Measurements from ENCODE around the gene LCP2. TPM values are rescaled to one million over a fixed set of nuclear protein-coding genes. Genes with fewer than 3 reads are reported as not detected.

Gene LCP2
- total RNA-seq, 2 experiments from 2014 or later: 239 to 244 TPM

DNA sequence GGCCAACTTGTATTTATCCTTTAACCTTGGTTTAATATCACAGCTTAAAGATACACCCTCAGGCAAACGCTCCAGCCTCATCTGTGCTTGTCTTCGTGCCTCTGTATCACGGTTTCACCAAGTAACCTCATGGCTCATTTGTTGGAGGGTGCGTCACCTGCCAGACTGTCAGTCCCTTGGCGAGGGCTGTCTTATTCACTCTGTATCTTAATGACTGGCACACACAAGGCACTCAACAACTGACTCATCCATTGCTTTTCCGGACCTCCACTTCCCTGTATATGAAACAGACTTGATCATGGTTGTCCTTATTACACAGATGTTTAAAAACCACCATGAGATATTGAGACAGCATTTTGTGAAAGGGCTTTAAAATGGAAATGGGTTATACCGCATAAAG, 28.0 kb downstream of the LCP2 start:
- ChIA-PET CTCF (interaction anchor here (1.1 to 19.5 kb wide), 7 partner anchors 8 to 69 kb away, joined by 3 to 336 read pairs (median 7); partner anchors contain the start of gene LCP2), POLR2A (interaction anchor here (0.7 to 2.1 kb wide), 3 partner anchors 24 to 64 kb away, joined by 3 to 18 read pairs (median 9); no protein-coding TSS in a partner anchor)

DNA sequence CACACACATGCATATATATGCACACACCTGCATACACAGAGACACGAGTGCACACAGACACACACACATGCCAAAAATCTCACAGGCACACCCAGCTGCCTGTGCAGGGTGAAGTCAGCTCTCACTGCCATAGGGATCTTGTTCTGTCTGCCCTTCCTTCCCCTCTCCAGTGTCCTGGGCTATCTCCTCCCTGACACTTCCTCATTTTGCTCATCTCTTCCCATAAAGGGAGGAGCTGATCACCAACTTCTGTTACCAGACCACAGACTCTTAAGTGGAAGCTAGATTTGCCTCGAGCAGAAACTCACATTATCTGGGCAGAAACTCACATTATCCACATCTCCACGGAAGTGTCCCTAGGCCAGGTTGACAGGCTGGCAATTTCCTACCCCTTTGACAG, 28.7 kb downstream of the LCP2 start:
- ChIA-PET CTCF (interaction anchor here (0.6 to 19.5 kb wide), 9 partner anchors 9 to 74 kb away, joined by 3 to 336 read pairs (median 5); partner anchors contain the start of gene LCP2), POLR2A (interaction anchor here (1.2 to 2.1 kb wide), 3 partner anchors 9 to 65 kb away, joined by 7 to 18 read pairs (median 9); no protein-coding TSS in a partner anchor)

DNA sequence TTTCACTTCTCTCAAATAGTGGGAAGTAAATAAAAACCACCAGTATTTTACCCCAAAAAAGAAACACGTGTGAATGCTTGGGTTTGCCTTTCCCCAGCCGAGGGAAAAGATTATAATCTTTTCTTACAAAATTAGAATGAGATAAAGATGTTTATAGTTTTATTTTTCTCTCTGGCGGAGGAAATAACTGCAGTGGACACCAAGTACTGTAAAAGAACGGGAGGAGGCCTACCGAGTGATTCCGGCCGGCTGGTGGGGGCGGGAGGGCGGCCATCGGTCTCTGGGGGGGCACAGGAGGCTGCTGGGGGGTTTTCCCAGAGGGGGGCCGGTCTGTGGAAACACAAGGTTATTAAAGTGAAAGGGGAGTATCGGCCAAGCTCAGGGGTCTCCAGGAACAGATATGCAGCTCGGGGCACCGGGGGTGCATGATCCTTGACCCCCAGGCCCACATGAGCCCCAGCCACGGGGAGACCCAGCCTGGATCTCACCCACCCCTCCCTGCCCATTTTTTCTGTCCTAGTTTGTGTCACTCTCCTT, 29.4 kb downstream of the LCP2 start:
- CTCF ChIA-PET: interaction anchor here (0.6 to 19.5 kb wide), 12 partner anchors 9 to 77 kb away, joined by 3 to 336 read pairs (median 6); partner anchors contain the start of gene LCP2
- POLR2A ChIA-PET: interaction anchor here (0.7 to 2.1 kb wide), 6 partner anchors 10 to 70 kb away, joined by 3 to 18 read pairs (median 8); no protein-coding TSS in a partner anchor

DNA sequence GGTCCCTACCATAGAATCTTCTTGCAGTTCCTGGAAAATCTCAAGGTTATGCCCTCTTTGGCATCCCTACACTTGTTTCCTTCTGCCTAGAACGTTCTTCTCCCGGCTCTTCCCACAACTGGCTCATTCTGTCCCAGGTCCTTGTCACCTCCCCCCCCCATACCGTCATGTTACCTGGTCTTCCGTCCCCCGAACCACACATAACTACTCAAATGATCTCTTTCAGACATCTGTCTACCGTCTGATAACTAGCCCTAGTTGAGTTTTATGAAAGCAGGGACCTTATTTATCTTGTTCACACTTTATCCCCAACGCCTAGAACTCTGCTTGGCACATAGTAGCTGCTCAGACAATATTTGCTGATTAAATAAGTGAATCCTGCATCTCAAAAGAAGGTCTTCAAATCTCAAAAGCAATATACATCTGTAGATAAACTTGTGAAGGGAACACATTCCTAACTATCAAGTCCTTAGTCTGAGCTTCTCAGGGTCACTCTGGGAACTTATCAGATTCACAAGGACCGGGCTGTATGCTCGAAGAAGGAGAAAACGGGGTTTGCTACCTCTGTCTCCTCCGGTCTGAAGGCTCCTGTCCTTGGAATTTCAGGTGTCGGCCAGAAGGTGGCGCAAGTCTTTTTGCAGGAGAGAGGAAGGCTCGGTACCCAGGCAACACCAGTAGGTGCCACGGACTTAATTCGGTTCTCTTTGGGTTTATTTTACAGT, 30.0 kb downstream of the LCP2 start:
- CTCF ChIA-PET: interaction anchor here (0.7 to 19.5 kb wide), 16 partner anchors 9 to 154 kb away, joined by 3 to 336 read pairs (median 4); partner anchors contain the start of gene LCP2
- POLR2A ChIA-PET: interaction anchor here (0.7 to 2.4 kb wide), 7 partner anchors 11 to 71 kb away, joined by 3 to 18 read pairs (median 12); partner anchors contain the start of gene LCP2

DNA sequence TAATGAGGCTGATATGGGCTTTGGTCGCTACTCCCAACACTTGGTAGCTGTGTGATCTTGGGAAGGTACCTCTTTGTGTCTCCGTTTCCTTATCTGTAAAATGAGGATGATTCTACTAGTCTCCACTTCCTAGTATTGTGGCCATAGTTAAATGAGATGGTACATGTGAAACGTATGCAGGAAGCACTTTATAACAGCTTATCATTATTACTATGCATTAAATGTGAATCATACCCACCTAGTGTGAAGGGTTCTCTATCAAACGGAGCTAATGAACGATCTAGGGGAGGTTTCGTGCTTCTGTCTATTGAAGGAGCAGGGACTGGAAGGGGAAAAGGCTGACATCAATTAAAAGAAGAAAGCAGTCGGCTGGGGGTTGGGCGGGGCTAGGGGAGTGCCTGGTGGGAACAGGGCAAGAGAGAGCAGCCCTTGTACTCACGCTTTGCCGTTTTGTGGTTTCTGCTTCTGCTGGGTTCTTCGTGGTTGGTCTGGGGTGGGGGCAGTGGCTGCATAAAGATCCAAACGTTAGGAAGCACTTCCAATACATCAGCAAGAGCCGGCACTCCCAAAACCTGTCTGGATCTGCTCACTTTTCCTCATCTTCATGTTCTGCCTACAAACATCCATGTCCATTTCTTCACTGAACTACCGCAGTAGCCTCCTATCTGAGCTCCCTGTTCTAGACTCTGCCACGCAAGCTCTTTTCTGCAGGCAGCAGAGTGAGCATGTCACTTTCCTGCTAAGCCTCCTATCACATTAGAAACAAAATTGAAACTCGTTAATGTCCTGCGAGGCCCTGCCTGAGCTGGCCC, 30.8 kb downstream of the LCP2 start:
- POLR2A ChIA-PET: interaction anchor here (0.6 to 2.4 kb wide), 7 partner anchors 12 to 1847 kb away, joined by 3 to 15 read pairs (median 8); partner anchors contain the start of gene LCP2

DNA sequence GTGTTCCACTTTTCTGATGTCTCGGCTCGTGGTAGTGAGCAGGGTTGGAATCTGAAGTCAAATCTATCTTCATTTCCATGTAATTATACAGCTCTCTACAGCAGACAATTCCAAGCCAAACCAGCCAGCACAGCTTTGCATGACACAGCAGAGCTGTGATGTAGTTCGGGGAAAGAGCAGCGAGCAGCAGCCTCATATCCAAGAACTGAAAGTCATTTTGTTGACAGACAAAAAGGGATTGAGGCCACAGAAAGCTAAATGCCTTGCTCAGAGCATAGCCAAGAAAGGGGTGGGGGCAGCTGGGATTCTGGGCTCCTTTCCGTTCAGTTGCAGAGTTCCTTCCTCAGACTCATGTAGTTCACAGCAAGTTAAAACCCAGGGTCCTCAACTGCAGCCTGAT, 32.1 kb downstream of the LCP2 start:
- ChIA-PET POLR2A (interaction anchor here (1.1 to 2.4 kb wide), 4 partner anchors 9 to 69 kb away, joined by 3 to 15 read pairs (median 10); partner anchors contain the start of gene LCP2), CTCF (interaction anchor here (1.1 to 19.5 kb wide), 6 partner anchors 9 to 73 kb away, joined by 4 to 336 read pairs (median 21); partner anchors contain the start of gene LCP2)

More for the DNA sequence above, 30.8 kb downstream of the LCP2 start:
- CTCF ChIA-PET: interaction anchor here (0.7 to 19.5 kb wide), 14 partner anchors 8 to 155 kb away, joined by 3 to 336 read pairs (median 4); partner anchors contain the start of gene LCP2

DNA sequence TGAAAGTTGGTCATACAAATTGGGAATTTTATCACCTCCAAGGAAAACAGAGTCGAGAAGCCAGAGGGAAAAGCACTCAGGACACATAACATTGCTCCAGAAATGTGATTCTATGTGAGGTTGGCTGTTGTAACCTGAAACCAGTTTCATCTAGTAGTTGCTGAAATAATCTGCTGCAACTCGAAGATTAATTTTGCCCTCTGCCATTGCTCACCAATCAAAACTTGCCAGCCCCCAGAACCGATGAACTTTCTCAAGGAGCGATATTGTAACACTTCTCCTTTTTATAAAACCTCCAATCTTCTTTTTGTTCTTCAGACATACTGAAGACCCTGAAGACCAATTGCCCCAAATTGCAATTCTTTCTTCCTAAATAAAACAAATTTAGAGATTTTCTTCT, 33.7 kb downstream of the LCP2 start:
- ChIA-PET POLR2A (no interaction called here), CTCF (interaction anchor here (19.5 kb wide), 1 partner anchor 34 kb away, joined by 336 read pairs; the partner anchor contains the start of gene LCP2)

DNA sequence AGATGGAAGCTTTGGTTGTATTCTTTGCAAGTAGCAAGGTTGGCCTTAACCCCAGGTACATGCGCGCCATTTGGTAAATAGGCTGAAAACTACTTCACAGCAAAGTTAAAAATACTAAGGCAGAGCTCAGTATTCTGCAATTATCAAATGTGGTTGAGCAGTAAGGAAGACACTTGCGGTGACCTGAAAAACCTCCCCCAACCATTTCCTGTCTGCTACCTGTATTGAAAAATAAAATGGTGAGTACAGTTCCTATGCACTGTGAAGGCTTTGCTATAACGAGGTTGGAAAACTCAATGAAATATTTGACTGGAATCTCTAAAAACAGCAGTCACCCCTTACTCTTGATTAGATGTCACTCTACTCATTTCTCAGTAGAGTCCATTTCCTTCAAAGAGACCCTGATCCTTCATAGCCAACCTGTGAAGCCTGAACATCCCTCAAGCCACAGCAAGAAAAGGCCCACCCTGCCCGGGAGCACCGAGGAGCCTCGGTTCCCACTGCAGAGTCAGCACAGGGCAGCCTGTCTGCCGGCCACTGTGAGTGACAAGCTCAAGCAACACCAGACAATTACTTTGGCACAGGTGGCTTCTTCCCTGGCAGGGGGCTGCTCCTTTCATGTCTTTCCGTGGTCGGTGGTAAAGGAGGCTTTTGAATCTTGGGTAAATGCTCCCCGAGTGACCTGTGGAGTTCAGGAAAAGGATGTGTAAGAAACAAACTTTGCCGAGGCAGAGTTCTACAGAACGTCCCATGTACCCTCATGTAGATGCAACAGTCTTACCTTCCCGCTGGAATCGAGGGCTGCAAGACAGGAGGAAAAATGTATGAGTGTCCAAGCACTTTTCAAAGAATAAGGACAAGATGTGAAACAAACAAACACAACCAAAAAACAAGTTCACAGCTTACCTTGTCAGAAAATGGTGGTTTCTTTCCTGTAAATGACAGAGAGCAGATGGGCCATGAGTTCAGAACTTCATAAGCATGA, 35.2 kb downstream of the LCP2 start:
- CTCF ChIA-PET: interaction anchor here (2.2 kb wide), 1 partner anchor 76 kb away, joined by 6 read pairs; no protein-coding TSS in a partner anchor
- POLR2A ChIA-PET: interaction anchor here (1.2 kb wide), 1 partner anchor 69 kb away, joined by 6 read pairs; no protein-coding TSS in a partner anchor

DNA sequence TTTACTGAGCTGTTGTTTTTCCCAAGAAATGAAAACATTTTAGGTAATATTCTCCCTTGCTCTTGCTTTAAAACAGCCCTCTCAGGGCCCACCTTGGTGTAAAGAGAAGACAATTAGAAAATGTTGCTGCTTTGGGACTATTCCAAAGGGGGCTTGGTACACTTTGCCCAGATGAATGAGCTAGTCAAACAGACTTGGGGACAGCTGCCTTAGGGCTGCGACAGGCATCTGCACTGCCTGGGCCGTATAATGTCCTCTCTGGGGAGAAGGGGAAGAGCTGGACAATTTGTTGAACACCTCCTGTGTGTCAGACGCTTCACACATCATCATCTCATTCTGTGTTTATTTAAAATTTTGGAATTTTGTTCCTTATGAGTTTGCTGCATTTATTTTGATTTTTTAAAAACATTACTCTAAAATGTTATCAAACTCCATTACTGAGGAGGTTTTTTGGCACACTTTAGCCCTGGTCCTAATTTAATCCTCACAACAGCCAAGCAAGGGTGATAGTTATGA, 36.0 kb downstream of the LCP2 start:
- ChIA-PET POLR2A (interaction anchor here (1.2 kb wide), 1 partner anchor 70 kb away, joined by 6 read pairs; no protein-coding TSS in a partner anchor), CTCF (interaction anchor here (0.6 to 2.2 kb wide), 2 partner anchors 29 to 77 kb away, joined by 4 to 6 read pairs; no protein-coding TSS in a partner anchor)

DNA sequence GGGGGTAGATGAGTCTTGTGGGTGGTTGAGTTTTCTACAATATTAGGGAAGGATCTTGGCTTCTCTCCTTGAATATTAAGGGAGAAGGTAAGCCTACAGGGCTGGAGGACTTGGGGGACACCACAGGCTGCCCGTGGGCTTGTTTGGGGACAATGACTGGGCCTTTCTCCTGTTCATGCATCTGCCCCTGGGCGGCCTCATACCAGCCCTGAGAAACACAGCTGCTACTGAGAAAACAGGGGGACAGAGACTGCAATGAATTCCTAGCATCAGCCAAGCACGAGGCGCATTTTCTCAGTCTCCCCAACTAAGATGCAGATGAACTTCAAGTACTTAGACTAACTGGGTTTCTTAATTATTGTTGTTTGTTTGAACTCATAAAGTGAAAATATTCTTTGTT, 40.2 kb downstream of the LCP2 start:
- ChIA-PET POLR2A (no interaction called here), CTCF (interaction anchor here (1.2 kb wide), 1 partner anchor 32 kb away, joined by 3 read pairs; no protein-coding TSS in a partner anchor)

DNA sequence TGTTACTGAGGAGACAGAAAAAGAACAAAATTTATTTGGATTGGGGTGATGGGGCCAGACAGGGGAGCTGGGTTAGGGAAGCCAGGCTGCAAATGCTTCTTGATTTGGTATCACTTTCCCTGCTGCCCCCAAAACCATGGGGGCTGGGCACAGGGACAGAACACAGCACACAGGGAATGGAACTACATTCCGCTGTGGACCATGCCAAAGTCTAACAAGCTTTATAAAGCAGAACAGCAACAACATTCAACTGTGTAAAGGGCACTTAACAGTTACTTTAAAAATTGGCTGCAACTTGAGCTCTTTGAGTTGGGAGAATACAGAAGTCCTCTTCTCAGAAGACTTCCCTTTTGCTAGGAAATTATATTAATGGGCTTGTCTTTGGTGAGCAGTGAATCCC, 41.0 kb downstream of the LCP2 start:
- ChIA-PET CTCF (interaction anchor here (1.2 kb wide), 1 partner anchor 11 kb away, joined by 4 read pairs; no protein-coding TSS in a partner anchor), POLR2A (no interaction called here)

DNA sequence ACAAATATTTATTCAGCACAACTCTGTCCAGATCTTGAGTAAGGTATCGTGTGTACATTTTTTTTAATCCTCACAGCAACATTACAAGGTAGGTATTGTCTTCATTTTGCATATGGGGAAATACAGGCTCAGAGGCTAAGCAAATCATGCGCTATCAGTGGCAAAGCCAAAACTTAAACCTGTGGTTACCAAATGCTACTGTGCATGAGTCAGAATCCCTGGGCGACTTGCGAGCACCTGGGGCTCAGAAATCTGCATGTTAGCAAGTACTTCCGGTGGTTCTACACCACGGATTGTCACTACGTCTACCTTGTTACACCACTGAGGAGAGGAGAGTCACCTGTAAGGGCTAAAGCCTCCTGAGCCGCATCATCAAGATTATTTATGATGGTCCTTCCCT, 43.5 kb downstream of the LCP2 start:
- CTCF ChIA-PET: no interaction called here
- POLR2A ChIA-PET: no interaction called here

DNA sequence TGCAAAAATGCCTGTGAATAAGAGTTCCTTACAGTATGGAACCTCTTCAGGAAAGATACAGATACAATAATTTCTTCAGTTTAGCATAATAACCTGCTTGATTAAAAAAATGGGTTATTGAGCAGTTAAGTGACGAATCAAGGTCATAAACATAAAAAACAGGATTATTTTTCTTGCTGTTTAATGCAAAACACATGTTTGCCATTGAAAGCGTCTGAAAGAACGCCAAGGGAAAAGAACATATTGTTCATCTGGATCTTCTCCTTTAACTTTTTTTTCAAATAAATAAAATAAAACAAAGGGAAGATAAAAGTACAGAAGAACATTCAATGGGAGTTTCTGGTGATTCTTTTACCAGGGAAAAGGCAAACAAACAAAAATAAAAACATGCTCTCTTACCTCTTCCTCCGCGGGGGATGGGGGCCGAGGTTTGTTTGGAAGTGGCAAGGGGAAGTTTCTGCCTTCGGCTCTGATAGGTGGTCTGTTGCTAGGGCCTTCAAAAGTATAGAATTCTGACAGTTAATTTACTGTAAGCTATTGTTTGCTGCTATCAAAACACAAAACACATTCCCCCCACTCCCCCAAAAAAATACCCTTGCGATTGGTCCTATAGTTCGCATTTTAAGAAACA, 44.7 kb downstream of the LCP2 start:
- ChIA-PET CTCF (interaction anchor here (0.5 to 1.5 kb wide), 4 partner anchors 14 to 109 kb away, joined by 3 read pairs; no protein-coding TSS in a partner anchor), POLR2A (no interaction called here)

DNA sequence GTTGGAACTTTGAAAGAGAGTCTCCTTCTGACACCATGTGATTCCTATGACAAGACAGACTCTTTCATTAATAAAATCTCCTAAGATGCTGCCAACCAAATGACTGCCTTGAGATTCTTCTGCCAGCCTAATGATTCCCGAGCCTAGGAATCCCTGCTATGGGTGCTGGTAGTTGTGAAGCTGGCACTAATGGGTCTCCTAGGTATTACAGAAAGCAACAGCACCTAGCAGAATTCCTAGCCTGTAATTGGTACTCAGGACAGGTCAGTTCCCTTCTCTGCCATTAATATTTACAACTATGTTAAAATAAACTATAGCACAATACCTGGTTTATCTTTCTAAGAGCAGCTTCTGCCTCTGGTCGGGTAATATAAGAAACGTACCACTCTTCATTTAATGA, 45.5 kb downstream of the LCP2 start:
- CTCF ChIA-PET: interaction anchor here (1.2 to 1.5 kb wide), 2 partner anchors 17 to 87 kb away, joined by 3 read pairs; no protein-coding TSS in a partner anchor
- POLR2A ChIA-PET: no interaction called here

DNA sequence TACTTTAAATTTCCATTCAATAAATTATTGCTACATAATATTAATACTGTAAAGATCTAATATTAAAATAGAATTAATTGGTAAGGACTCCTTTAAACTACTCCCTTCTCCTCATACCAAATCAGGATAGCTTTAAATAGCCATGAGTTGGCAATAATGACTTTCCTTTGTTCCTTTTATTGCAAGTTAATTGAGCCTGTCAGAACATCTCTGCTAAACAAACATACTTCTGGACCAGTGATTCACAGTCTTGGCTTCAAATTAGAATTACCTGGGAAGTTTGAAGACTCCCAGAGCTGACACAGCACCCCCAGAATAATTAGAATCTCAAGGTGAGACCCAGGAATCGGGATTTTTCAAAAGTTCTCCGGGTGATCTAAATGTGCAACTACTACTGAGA, 46.1 kb downstream of the LCP2 start:
- ChIA-PET POLR2A (no interaction called here), CTCF (interaction anchor here (1.2 to 1.5 kb wide), 2 partner anchors 17 to 87 kb away, joined by 3 read pairs; no protein-coding TSS in a partner anchor)

DNA sequence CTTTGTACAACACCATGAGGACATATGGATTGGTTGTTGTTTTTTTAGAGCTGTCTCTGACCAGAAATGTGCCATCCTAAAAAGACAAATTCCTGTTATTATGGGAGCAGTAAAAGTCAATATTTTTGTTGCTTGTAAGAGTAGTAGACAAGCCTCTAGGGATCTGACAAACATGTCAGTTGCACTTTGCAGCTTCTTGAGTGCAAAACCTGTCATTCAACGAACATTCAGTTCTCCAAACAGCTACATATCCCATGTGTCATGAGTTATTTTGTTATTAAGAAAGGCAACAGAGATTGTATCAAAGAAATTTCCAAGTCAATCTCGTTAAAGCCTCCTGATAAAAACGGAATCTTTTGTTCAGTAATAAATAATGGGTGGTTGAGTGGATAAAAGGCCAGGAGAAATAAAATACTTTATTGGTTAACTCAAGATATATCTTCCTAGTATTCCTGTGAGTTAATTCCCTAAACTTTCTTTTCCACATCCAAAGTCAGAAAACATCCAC, 46.7 kb downstream of the LCP2 start:
- ChIA-PET POLR2A (no interaction called here), CTCF (interaction anchor here (1.2 kb wide), 1 partner anchor 88 kb away, joined by 3 read pairs; no protein-coding TSS in a partner anchor)
